Measurements from ENCODE around the gene TMPRSS9.
A peak's percentile ranks its signal among the peaks of the same experiment; 100 is the strongest.

TMPRSS9 gene

GRCh38 chr19:2359992-2360685, at the start of gene TMPRSS9:
Gene TMPRSS9 (plus strand): TSS chr19:2360265. CDS start chr19:2389786, 29,521 bp downstream.
- DNase-seq: no peak

DNA sequence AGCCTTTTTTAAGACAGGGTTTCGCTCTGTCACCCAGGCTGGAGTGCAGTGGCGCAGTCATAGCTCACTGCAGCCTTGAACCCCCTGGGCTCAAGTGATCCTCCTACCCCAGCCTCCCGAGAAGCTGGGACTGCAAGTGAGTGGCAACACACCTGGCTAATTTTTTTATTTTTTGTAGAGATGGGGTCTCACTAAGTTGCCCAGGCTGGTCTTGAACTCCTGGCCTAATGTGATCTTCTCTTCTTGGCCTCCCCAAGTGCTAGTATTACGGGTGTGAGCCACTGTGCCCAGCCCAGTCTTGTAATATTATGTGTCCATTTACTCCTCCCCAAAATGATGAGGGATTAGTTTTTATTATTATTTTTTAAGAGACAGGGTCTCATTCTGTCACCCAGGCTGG, 49.0 kb upstream of the TMPRSS9 start:
- DNase-seq: no peak

DNA sequence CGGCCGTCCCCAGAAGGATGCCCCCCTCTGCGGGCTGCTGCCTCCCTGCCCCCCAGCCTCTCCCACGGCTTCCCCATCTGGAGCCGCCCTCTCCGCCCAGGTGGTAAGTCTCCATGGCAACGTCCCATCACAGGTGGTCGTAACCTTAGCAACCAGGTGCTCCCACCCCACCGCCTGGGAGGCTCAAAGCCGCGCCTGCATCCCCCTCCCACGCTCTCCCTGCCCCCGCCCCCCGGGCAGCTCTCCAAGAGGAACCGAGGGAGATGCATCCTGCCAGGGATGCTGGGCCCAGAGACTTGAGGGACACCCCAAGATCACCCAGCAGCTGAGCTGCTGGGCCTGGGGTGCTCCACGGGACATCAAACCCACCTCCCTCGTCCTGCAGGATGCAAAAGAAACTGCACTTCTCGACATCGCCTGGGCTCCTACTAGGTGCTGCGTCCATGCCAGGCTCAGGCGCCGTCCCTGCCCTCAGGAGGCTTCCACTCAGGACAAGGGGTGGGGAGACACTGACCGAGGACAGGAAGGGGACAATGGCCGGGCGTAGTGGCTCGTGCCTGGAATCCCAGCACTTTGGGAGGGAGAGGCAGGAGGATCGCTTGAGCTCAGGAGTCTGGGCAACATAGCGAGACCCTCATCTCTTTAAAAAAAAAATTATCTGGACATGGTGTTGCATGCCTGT, 47.1 kb upstream of the TMPRSS9 start:
- DNase-seq: no peak

GRCh38 chr19:2315121-2315817, 44.8 kb upstream of the TMPRSS9 start:
- no peak for DNase-seq

- no peak for DNase-seq
Observed at GRCh38 chr19:2315818-2316353, 44.2 kb upstream of the TMPRSS9 start.

DNA sequence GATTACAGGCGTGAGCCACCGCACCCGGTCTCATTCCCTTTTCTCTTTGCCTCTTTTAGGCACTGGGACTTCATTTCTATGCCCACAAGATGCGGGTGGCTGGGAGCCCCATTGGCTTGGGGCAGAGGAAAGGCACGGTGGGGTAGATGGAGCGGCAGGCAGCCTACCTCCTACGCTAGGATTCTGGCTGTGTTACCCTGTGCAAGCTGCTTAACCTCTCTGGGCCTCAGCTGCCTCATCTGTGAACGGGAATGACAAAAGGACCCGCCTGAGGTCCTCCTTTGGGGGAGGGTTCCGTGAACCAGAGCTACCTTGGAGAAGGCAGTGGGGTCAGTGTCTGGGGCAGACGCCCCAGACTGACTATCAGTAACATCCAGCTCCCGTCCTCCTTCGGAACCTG, 42.8 kb upstream of the TMPRSS9 start:
- DNase-seq: no peak

- DNase-seq: no peak
Observed at GRCh38 chr19:2317756-2318155, 42.3 kb upstream of the TMPRSS9 start.

- DNase-seq: no peak
Observed at GRCh38 chr19:2318923-2319322, 41.1 kb upstream of the TMPRSS9 start.

GRCh38 chr19:2319551-2319950, 40.5 kb upstream of the TMPRSS9 start:
- no peak for DNase-seq

GRCh38 chr19:2320049-2320448, 40.0 kb upstream of the TMPRSS9 start:
- no peak for DNase-seq

DNA sequence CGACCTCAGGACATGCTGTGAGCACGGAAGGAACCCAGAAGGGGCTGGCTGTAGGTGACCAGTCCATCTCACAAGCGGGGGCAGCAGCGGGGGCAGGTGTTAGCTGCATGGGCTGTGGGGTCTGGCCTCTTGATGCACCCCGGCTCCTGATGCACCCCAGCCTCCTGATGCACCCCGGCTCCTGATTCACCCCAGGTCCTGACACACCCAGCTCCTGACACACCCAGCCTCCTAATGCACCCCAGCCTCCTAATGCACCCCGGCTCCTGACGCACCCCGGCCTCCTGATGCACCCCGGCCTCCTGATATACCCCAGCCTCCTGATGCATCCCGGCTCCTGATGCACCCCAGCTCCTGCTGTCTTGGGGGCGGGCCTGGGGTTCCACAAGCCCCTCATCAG, 39.1 kb upstream of the TMPRSS9 start:
- DNase-seq: no peak

DNA sequence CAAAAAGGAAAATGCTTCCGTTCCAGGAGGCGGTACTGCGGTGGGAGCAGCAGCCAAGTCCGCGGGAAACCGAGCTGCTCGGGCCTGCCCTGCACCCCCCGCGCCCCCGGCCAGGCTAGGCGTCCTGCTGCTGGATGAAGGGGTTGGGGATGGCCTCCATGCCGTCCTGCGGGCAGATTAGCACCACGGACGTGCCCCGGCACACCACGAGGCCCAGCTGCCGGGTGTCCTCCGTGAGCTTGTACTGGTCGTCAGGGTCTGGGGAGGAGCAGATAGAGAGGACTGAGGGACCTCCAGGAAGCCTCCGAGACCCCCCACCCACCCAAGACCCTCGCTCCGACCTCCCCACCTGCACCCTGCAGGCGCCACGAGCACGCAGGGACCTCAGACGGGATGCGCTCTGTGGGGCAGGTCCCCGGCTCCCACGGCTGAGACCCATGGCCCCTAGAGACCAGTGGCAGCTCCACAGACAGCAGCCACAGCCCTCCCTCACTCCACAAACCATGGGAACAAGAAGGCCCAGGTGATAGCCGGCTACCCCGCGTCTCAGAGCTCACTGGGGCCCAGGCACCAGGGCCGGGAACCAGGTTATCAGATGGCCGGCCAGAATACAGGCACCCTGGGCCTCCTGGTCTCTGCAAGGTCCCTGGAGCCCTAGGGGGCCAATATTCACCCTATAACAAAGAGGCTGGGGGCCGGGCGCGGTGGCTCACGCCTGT, 38.3 kb upstream of the TMPRSS9 start:
- no peak for DNase-seq

- no peak for DNase-seq
Observed at GRCh38 chr19:2323707-2324106, 36.4 kb upstream of the TMPRSS9 start.

GRCh38 chr19:2324220-2324948, 35.7 kb upstream of the TMPRSS9 start:
- DNase-seq: no peak

DNA sequence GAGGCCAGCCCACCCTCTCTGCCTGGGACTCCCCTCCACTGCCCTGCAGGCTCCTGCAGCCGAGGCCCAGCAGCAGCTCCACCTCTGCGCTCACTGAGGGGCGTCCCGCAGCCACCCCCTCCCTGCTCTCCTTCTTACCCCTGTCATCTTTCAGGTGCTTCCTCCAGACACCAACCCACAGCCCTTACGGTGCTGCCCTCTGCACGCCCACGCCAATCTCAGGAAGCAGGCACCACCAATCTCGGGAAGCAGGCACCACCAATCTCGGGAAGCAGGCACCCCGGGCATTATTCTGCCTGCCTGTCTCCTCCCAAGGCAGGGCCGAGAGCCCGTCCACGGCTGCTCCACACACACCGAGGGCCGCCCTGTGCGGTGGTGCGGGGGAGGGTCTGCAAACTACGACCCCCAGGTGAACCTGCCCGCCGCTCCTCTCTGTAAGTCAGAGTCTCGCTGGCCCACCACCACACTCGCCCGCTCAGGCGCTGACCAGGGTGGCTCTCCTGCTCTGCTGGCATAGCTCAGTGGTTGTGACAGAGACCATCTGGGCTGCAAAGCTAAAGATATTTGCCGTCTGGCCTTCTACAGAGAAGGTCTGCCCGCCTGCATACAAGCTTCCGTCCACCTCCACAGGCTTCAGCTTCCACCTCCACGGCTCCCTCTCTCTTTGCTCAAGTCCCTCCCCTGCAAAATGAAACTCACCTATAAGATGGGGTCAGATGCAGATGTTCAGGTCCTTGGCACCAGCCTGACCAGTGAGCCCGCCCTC, 34.6 kb upstream of the TMPRSS9 start:
- no peak for DNase-seq

- no peak for DNase-seq
Observed at GRCh38 chr19:2326699-2327360, 33.2 kb upstream of the TMPRSS9 start.

DNA sequence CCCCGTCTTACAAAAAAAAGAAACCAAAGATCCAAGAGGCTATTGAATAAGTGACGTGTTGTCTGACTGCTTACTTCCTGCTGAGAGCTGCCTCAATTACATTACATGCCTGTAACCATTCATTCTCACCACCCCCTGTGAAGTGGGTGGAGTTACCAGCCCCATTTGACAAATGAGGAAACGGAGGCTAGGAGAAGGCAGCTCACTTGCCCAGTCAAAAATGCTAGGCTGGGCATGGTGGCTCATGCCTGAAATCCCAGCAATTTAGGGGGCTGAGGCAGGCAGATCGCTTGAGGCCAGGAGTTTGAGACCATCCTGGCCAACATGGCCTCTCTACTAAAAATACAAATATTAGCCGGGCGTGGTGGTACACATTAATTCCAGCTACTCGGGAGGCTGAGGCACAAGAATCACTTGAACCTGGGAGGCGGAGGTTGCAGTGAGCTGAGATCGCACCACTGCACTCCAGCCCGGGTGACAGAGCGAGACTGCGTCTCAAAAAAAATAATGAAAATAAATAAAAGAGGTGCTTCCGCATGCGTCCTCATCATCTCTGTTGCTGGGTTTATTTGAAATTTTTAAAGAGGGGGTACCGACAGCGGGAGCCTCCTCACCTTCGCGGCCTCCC, 32.2 kb upstream of the TMPRSS9 start:
- DNase-seq: no peak

DNA sequence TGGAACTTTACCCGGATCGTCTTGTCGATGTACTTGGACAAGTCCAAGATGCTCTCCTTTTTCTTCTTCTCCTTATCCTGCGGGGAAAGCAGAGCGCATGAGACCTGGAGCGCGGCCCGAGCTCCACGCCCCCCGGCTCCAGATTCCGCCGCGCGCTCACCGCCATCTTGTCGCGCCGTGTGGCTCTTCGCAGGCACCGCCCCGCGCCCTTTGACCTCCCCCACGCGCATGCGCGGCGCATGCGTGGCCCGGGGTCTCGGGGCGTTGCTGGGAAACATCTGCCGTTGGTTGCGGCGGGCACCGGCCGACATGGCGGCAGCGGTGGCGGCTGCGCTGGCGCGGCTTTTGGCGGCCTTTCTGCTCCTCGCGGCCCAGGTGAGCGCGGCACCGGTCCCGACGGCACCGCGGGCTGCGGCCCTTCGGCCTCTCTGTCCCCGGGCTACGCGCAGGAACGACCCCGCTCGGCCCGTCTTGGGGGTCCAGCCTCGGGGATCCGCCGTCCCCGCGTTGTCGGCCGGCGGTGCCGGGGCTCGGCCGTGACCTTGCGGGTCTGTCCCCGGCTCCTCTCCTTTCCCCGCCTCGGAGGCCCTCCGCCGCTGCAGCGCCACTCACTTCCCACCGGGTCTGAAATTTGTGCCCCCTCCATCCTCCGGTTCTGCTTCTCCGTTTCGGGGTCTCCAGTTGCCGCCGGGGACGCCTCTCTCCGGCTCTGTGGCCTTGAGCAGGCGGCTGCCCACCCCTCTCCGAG, 31.5 kb upstream of the TMPRSS9 start, which contains the start of the genes LSM7 and SPPL2B:
Gene LSM7 (minus strand): TSS at position 186 of the 748 bp plus-strand sequence. CDS start 20 bp downstream, at position 166.
Gene SPPL2B (plus strand): TSS at position 284 of the 748 bp plus-strand sequence. CDS start 26 bp downstream, at position 310.
- DNase-seq: peak; percentile 56

GRCh38 chr19:2329149-2329478, 31.0 kb upstream of the TMPRSS9 start:
- DNase-seq: no peak

DNA sequence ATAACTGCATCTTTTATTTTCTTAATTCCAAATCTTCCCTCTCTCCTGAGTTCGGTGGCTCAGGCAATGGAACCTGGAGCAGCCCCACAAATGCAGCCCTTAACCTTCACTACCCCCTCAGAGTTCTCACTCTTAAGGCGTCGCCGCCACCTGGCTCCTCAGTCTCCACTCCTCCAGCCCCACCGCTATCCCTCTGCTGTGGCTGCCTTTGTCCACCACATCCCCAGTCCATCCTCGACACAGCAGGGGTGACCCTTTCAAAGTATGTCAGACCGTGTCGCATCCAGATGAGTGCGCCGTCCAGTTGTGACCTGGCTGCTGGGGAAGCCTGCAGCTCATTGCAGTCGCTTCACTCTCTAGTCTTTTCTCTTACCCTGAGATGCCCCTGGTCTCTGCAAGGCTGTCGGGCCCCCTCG, 30.6 kb upstream of the TMPRSS9 start:
- no peak for DNase-seq
